Epithelial cell of esophagus (primary cell): ENCODE results near the gene AKAP5.
"Not testable (repeated sequence)": the region's sequence is repeated elsewhere in the genome, so short reads cannot be mapped to it uniquely, and the experiment has no call there.

ENCODE experiments used
- DNase-seq: peaks from one replicate; pipeline ENCODE4 v3.0.0; 2010; ENCODE audit warnings: low read depth
- H3K4me3 ChIP-seq: 2 replicates; pipeline ENCODE4 v1.5.1; 2011; ENCODE audit warnings: mild to moderate bottlenecking, low read length, control low read depth
- TF ChIP-seq, protein P1 (sequence below): IDR thresholded peaks from 2 replicates; pipeline ENCODE4 v1.5.1; 2011; ENCODE audit warnings: low read depth, mild to moderate bottlenecking, low read length, control low read depth, inconsistent platforms; ENCODE audit not compliant: insufficient read depth; ENCODE audit errors: missing control alignments

The AKAP5 gene

DNA sequence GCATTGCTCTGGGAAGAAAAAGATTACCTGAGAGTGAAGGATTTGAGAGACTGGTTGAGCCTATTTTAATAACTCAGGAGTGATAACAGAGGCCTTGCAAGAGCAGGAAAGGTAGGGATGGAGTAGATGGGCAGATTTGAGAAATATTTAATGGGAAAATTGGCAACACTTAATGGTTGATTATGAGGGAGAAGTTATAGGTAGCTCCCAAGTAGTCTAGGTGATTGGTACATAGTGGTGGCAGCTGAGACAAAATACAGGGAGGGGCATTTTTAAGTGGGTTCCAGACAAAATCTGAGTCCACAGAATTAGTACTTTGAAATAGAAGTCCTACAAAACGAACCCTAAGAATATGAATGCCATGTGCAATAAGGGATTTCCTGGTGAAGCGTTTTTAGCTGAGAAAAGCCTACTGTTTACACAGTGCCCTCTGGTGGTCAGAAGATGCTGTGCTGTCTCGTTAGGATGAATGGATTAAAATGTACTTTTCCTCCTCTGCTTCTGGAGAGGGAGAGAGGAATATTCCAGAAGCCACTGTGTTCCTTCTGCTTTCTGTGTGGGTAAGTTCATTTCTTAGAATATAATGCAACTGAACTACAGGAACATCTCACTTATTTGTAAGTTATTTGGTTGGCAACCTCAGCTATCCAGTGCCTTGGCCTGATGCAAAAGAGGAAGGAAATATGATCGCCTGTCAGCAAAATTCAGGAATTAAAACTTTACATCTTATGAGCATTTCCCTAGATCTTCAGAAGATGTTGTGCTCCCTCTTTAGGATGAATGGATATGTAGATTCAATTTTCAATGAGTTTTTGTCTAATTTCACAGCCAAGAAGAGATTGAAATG, 45.7 kb downstream of the AKAP5 start:
- TF ChIP-seq, protein P1, sequence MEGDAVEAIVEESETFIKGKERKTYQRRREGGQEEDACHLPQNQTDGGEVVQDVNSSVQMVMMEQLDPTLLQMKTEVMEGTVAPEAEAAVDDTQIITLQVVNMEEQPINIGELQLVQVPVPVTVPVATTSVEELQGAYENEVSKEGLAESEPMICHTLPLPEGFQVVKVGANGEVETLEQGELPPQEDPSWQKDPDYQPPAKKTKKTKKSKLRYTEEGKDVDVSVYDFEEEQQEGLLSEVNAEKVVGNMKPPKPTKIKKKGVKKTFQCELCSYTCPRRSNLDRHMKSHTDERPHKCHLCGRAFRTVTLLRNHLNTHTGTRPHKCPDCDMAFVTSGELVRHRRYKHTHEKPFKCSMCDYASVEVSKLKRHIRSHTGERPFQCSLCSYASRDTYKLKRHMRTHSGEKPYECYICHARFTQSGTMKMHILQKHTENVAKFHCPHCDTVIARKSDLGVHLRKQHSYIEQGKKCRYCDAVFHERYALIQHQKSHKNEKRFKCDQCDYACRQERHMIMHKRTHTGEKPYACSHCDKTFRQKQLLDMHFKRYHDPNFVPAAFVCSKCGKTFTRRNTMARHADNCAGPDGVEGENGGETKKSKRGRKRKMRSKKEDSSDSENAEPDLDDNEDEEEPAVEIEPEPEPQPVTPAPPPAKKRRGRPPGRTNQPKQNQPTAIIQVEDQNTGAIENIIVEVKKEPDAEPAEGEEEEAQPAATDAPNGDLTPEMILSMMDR = peak; percentile 95
- peak; percentile 73 for DNase-seq
- H3K4me3 ChIP-seq = no peak overlapping the region

DNA sequence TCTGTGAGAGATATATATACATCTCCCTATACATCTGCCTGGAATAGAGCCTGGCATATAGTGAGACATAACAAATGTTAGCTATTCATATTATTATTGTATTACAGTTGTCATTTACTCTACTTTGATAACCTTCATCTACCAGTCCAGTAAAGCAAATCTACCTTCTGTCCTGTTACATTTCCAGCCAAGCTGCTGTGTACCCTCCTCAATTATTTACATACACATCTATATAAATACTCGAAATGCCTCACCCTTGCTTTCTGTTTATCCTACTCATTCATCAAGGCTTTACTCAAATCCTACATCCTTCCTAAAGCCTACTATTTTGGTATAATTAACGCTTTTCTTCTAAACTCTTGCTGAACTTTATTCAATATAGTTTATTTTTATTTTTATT, 48.0 kb downstream of the AKAP5 start:
- TF ChIP-seq, protein P1 = no peak
- no peak for DNase-seq
- H3K4me3 ChIP-seq = no peak overlapping the region

GRCh38 chr14:64515053-64515452, 49.8 kb downstream of the AKAP5 start:
- TF ChIP-seq, protein P1 = no peak
- no peak overlapping the region for H3K4me3 ChIP-seq
- DNase-seq = peak; percentile 28

DNA sequence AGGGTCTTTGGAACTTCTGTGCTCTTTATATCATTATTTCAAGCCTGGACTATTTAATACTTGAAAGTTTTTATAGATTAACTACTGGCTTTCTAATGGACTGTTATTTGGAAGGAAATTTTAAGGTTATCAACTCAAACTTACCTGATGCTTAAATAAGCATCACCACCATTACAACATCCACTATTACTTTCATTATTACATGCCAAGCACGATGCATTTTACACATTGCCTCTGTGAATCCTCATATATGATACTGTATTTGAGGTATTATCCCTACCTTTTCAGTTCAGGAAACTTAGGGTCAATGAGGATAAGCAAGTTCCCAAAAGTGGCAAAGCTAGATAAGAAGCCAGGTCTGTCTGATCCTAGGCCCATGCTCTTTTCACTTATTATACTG, 51.7 kb downstream of the AKAP5 start:
- DNase-seq = no peak
- TF ChIP-seq, protein P1 = no peak
- H3K4me3 ChIP-seq = no peak overlapping the region

- not testable (repeated sequence) for DNase-seq, H3K4me3 ChIP-seq
Observed at GRCh38 chr14:64517667-64518066, 52.4 kb downstream of the AKAP5 start.

DNA sequence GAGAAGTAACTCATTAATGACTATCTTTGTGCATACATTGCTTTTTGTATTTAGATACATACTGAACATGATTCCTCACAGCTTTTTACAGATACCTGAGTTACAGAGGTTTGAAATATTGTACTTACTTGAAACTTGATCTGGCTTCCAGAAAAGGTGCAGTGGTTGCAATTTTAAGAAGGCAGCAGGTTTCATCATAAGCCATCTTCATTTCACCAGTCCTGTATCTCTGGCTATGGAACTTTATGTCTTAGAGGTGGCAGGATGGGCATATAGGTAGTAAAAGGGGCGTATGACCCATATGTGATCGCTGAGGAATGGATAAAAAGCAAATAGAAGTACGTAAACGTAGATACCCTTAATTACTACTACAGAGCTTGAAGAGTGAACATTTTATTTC, 52.9 kb downstream of the AKAP5 start:
- no peak overlapping the region for H3K4me3 ChIP-seq
- TF ChIP-seq, protein P1 = no peak

DNA sequence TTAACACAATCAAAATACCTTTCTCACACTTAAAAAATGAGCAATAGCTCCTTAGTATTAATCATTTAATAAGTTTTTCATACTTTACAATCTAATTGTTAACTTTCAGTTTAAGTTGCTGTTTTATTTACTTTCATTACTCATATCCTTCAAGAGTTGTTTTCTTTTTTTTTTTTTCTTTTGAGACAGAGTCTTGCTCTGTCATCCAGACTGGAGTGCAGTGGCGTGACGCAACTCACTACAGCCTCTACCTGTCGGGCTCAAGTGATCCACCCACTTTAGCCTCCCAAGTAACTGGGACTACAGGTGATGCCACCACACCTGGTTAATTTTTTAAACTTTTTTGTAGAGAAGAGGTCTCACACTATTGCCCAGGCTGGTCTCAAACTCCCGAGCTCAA, 55.4 kb downstream of the AKAP5 start:
- no peak overlapping the region for H3K4me3 ChIP-seq
- peak; percentile 82 for DNase-seq
- TF ChIP-seq, protein P1 = no peak

More for the DNA sequence above, 52.9 kb downstream of the AKAP5 start:
- DNase-seq = no peak
